ENCODE measurements around the gene DUSP15.

GRCh38 chr20:31894980-31895675, 24.8 kb upstream of the DUSP15 start:
- no peak for TF ChIP-seq CTCF (IDR thresholded peaks at IDR 0.05)
- no peak for TF ChIP-seq POLR2A (IDR thresholded peaks at IDR 0.05)

Measured in adrenal gland (tissue), 5 donors.